ES-I3 (cell line): Measurements from ENCODE around the gene KCNJ6.

Experiments
- H3K36me3 ChIP-seq: 2 replicates; pipeline ENCODE4 v1.6.1; 2013; ENCODE audit warnings: mild to moderate bottlenecking, low read length, control low read depth, moderate library complexity; ENCODE audit not compliant: insufficient read depth
- H3K4me1 ChIP-seq: 2 replicates; pipeline ENCODE4 v1.6.1; 2013; ENCODE audit warnings: mild to moderate bottlenecking, control low read depth, low read length; ENCODE audit not compliant: insufficient read depth
- H3K9ac ChIP-seq: 2 replicates; pipeline ENCODE4 v1.6.1; 2013; ENCODE audit warnings: low read depth, mild to moderate bottlenecking, low read length, moderate library complexity
- H3K9me3 ChIP-seq: 2 replicates; pipeline ENCODE4 v1.6.1; 2013; ENCODE audit warnings: mild to moderate bottlenecking, low read length, moderate library complexity; ENCODE audit not compliant: control insufficient read depth, insufficient read depth

Gene KCNJ6

DNA sequence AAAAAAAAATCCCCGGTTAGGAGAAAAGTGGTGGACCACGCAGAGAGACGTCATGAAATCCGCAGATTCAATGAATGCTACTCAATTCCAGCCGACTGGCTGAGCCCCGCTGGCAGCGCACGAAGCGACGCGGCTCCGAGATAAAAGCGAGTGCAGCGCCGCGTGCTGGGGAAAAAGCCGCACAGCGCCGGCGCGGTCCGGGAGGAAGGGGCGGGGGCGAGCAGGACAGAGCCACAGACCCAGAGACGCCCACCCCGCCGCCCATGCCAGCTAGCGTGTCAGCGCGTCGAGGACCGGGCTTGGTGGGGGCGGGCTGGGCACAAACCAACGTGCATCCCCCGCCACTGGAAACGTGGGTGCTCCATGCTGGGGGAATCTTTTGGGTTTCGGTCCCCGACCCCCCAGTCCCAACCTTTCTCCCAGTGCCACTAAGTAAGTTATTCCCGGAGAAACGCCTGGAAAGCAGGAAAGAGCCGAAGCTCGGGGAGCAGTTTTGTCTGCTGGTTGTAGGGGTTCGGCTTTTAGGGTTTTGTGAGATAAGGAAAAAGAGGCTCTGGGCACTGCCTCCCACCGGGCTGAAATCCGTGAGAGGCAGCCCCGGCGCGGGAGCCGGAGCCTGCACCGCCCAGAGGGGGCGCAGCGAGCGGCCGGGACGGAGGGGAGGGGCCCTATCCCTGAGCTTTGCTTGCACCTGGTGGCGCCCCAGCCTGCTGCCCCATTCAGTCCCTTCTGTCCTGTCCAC is at the start of gene KCNJ6:
Gene KCNJ6 (minus strand): TSS at position 148 of the 742 bp plus-strand sequence. CDS start 75,775 bp downstream, outside the sequence.
- no peaks in the 10 kb centered on the region for H3K9me3 ChIP-seq
- peaks cover 4% of the 10 kb centered on the region for H3K4me1 ChIP-seq
- H3K36me3 ChIP-seq, result no peaks in the 10 kb centered on the region
- H3K9ac ChIP-seq, result peak within 1 kb of the TSS; percentile 94; the same call in 1 of the 2 replicates

DNA sequence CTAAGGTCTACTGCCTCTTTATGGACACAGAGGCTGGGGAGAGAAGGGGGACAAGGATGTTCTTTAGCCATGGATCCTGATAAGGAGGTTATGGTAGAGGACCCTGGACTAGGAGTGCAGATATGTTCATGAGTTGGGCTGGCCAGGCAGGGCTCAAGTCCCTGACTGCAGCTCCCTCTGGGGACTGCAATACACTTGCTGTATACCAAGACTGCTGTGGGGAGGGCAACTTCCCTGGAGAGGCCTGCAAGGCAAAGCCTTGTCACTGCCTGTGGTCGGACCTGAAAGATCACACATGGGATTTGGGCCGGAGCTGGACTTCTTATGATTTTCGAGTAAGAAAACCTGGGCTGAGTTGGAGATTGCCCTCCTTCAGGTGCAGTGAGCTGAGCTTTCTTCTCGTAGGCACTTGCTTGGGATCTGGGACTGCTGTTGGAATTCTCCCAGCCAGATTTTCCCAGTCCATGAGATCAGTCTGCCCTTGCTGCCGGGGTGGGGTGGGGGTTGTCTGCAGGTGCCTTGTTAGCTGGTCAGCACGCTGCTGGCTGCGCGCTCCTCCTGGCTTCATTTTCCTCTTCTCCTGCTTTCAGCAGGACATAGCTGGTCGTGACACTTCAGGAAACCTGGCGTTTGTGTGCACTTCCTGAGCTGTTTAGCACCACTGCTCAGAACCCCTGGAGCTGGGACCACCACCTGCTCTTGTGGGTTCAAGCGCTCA is 49.0 kb upstream of the KCNJ6 start:
- Histone ChIP-seq H3K9me3 (no peaks in the 10 kb centered on the region), H3K36me3 (no peaks in the 10 kb centered on the region), H3K4me1 (0 out of 2 replicates have a peak, but pooled peaks cover 3% of the 10 kb centered on the region), H3K9ac (no peak overlapping the region)

- no peak overlapping the region for H3K9ac ChIP-seq
- no peaks in the 10 kb centered on the region for H3K9me3 ChIP-seq
- no peaks in the 10 kb centered on the region for H3K4me1 ChIP-seq
- no peaks in the 10 kb centered on the region for H3K36me3 ChIP-seq
Measured at GRCh38 chr21:37958537-37958936, 42.3 kb upstream of the KCNJ6 start.

DNA sequence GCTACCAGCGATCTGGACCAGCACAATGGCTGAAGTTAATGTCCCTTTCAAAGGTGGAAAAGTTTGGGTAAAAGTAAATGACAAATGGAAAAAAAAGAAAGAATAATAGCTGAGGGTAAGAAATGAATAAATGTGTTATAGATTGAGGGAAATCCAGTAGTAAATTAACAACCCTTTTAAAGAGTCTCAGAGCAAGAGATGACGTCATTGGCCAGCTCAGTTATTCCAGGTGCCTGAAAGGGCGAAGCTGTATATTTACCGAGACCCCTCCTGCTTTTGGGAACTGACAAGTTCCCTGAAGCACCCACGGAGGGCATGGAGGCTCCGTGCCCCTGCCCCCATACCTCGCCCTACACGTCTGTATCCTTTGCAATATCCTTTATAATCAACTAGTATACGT is 40.5 kb upstream of the KCNJ6 start:
- Histone ChIP-seq H3K4me1 (no peaks in the 10 kb centered on the region), H3K9me3 (no peaks in the 10 kb centered on the region), H3K9ac (no peak overlapping the region), H3K36me3 (no peaks in the 10 kb centered on the region)

DNA sequence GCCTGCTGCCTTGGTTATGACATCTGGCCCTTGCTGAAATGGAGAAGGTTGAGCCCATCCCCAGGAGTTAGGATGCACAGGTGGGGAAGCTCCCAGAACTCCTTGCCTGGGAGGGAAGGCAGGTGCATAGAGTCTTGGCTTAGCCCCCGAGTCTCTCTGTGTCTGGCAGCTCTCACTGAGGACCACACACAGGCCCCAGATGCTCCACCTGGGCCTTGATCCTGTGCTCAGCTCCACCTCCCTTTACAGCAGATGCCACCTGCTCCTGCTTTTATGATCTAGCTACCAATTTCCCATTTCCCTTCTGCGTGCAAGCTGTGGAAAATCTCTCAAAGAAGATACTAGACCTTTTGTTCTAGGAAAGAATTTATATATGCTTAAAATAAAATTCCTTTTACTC is 28.8 kb upstream of the KCNJ6 start:
- Histone ChIP-seq H3K9me3 (peaks cover 5% of the 10 kb centered on the region; the same call in 1 of the 2 replicates), H3K4me1 (no peaks in the 10 kb centered on the region), H3K36me3 (no peaks in the 10 kb centered on the region), H3K9ac (no peak overlapping the region)

DNA sequence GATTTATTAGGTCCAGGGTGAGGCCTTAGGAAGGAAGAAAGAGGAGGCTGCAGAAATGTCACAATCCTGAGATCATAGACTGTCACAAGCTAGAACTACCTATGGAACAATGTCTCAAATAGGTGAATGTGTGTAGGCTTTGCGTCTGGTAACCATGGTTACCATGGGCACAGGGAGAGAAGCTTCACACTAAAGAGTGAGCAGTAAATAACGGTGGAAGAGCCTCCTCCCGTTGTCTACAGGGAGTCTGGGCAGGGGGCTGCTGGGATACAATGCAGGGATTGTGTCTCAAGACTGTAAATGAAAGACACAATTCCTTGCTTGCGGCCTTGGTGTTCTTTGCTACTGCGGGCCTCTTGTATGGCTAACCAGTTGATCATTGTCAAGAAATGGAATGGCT is 28.2 kb upstream of the KCNJ6 start:
- no peaks in the 10 kb centered on the region for H3K36me3 ChIP-seq
- peaks cover 5% of the 10 kb centered on the region; the same call in 1 of the 2 replicates for H3K9me3 ChIP-seq
- H3K4me1 ChIP-seq, result no peaks in the 10 kb centered on the region
- H3K9ac ChIP-seq, result no peak overlapping the region

DNA sequence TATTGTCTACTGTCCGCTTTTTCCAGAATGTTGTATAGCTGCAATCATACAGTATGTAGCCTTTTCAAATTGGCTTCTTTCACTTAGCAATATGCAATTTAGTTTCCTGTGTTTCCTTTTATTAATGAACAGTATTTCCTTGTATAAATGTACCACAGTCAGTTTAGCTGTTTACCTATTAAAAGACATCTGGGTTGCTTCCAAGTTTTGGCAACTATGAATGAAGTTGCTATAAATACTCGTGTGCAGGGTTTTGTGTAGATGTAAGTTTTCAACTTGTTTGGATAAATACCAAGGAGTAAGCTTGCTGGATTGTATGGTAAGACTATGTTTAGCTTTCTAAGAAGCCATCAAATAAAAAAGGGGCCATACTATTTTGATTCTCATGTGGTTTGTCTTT is 24.4 kb upstream of the KCNJ6 start:
- H3K9me3 ChIP-seq, result no peaks in the 10 kb centered on the region
- no peaks in the 10 kb centered on the region for H3K36me3 ChIP-seq
- no peaks in the 10 kb centered on the region for H3K4me1 ChIP-seq
- H3K9ac ChIP-seq, result no peak overlapping the region

GRCh38 chr21:37939838-37940237 is 23.6 kb upstream of the KCNJ6 start:
- no peaks in the 10 kb centered on the region for H3K36me3 ChIP-seq
- H3K9ac ChIP-seq, result no peak overlapping the region
- no peaks in the 10 kb centered on the region for H3K4me1 ChIP-seq
- no peaks in the 10 kb centered on the region for H3K9me3 ChIP-seq

DNA sequence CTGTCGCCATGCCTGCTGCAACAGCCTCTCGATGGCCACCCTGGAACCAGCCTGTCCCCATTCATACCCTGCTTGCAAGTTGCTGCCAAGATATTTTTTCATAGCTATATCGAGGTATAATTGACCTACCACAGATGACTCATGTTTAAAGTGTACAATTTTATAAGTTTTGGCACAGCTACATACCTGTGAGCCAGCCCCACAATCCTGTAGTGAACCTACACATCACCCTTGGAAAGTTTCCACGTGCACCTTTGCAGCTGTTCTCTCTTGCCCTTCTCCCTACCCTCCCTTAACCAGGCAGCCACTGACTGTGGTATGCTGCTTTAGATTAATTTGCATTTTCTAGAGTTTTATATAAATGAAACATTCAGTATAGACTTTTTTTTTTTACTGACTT is 23.0 kb upstream of the KCNJ6 start:
- no peaks in the 10 kb centered on the region for H3K36me3 ChIP-seq
- no peak overlapping the region for H3K9ac ChIP-seq
- H3K9me3 ChIP-seq, result no peaks in the 10 kb centered on the region
- H3K4me1 ChIP-seq, result no peaks in the 10 kb centered on the region

DNA sequence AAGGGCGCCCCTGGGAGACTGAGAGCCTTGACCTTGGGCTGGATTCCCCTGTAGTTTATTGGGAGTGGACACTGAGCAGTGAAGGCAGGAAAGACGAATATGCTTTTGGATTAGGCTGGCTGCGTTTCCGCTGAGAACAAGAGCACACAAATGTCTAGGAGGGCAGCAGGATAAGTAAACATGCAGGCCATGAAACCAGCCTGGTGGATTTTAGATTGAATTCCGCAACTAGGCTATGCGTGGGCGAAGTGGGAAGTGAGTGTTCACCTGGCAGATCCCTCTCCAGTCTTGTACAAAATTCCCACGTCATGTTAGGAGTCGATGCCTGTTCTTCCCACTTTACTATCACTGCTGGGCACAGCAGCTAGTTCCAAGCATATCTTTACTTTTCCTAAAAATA is 21.4 kb upstream of the KCNJ6 start:
- Histone ChIP-seq H3K36me3 (no peaks in the 10 kb centered on the region), H3K4me1 (no peaks in the 10 kb centered on the region), H3K9ac (no peak overlapping the region), H3K9me3 (peaks cover 7% of the 10 kb centered on the region; the same call in 1 of the 2 replicates)

GRCh38 chr21:37936010-37936785 is 19.9 kb upstream of the KCNJ6 start:
- no peaks in the 10 kb centered on the region for H3K4me1 ChIP-seq
- H3K9ac ChIP-seq, result no peak overlapping the region

DNA sequence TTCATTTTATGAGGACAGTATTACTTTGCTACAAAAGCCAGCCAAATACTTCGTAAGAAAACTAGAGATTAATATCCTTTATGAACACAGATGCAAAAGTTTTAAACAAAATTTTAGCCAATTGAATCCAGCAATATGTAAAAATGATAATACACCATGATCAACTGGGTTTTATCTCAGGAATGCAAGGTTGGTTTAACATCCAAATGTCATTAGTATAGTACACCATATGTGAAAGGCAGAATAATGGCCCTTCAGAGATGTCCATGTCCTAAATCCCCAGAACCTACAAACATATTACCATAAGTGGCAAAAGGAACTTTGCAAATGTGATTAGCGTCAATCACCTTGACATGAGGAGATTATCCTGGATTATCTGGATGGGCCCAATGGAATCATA is 16.7 kb upstream of the KCNJ6 start:
- no peaks in the 10 kb centered on the region for H3K36me3 ChIP-seq
- H3K4me1 ChIP-seq, result no peaks in the 10 kb centered on the region
- no peak overlapping the region for H3K9ac ChIP-seq
- H3K9me3 ChIP-seq, result peaks cover 10% of the 10 kb centered on the region

More at GRCh38 chr21:37936010-37936785, 19.9 kb upstream of the KCNJ6 start:
- H3K9me3 ChIP-seq, result peaks cover 10% of the 10 kb centered on the region
- H3K36me3 ChIP-seq, result no peaks in the 10 kb centered on the region

DNA sequence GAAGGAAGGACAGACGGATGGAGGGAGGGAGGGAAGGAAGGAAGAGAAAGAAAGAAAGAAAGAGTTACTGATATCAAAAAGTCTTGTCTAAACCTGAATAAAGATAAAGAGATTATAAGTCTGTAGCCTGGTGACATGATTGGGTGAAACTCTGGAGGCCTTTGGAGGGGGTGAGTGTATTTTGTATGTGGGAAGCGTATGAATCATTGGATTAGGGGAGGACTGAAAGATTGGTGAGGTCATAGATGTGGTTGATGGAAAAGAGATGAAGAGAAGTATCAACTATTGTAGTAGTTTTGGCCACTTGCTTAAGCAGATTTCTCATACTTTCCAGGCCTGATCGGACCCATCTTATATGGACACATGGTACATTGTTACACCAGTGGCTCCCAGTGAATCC is 11.5 kb upstream of the KCNJ6 start:
- H3K9ac ChIP-seq, result no peak overlapping the region
- no peaks in the 10 kb centered on the region for H3K36me3 ChIP-seq
- no peaks in the 10 kb centered on the region for H3K4me1 ChIP-seq
- H3K9me3 ChIP-seq, result peaks cover 3% of the 10 kb centered on the region; the same call in 1 of the 2 replicates

DNA sequence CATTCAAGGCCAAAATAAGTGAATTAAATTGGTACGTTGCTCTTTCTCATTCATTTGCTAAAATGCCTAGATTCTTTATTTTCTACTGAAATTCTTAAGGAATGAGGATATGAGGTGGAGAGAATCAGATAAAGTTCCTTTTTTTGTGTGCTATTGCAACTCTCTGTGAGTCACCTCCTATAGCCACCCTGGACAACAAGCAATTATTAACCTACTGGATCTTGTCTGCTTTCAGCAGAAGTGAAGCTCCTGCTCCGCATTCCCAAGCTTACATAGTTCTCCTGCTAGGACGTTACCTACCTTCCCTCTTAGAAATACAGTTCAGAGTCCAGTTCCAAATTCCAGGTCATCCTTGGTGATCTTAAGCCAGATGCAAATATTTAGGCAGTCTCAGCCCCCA is 4.8 kb upstream of the KCNJ6 start:
- peaks cover 10% of the 10 kb centered on the region; the same call in 1 of the 2 replicates for H3K4me1 ChIP-seq
- H3K9me3 ChIP-seq, result no peaks in the 10 kb centered on the region
- no peak overlapping the region for H3K9ac ChIP-seq
- no peaks in the 10 kb centered on the region for H3K36me3 ChIP-seq
